ENCODE measurements around the gene RANBP10. TPM values are rescaled to one million over a fixed set of nuclear protein-coding genes. Genes with fewer than 3 reads are reported as not detected.

The RANBP10 gene
- total and polyA plus RNA-seq, 2 of the 13 experiments (the other 11 are each of a cell fraction or from before 2014, with no cell fraction given), result 9.2 to 22.7 TPM

DNA sequence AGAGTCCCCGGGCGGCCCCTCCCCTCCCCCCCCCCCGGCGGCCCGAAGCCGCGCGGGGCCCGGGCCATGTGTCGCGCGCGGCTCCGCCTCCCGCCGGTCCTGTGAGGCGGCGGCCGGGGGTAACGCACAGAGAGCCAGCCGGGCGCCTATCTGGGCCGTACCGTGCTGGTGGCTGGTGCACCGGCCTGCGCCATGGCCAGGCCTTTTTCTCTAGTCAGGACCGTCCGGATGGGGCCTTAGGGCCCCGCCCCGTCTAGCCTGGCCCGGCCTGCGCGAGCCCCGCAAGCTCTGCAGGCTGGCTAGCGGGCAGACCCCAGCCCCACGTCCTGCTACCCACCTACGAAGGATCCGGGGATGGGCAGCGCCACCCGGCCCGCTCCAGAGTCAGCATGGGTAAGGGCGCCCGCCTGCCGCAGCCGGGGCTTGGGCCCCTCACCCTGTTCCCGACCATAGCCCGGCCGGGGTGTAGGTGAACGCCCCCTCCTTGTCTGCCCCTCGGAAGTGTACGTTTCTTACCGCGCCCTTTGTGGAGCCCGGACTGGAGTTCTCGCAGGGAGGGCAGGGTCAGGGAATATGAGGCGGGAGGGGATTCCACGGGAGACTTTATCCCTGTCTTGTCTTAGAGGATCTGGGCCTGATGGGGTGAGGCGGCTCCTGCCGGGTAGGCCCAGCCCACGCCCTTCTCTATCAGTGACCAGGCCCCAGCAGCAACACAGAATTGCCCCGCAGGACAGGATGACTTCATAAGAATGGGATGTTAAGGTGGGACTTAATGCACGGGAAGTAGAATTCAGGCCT lies 40.9 kb upstream of the RANBP10 start, which contains the start of gene CENPT (continued):
- TF ChIP-seq, protein P1, sequence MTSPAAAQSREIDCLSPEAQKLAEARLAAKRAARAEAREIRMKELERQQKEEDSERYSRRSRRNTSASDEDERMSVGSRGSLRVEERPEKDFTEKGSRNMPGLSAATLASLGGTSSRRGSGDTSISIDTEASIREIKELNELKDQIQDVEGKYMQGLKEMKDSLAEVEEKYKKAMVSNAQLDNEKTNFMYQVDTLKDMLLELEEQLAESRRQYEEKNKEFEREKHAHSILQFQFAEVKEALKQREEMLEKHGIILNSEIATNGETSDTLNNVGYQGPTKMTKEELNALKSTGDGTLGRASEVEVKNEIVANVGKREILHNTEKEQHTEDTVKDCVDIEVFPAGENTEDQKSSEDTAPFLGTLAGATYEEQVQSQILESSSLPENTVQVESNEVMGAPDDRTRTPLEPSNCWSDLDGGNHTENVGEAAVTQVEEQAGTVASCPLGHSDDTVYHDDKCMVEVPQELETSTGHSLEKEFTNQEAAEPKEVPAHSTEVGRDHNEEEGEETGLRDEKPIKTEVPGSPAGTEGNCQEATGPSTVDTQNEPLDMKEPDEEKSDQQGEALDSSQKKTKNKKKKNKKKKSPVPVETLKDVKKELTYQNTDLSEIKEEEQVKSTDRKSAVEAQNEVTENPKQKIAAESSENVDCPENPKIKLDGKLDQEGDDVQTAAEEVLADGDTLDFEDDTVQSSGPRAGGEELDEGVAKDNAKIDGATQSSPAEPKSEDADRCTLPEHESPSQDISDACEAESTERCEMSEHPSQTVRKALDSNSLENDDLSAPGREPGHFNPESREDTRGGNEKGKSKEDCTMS (CRISPR knock-in tag; conservative IDR thresholded peaks at IDR 0.05), result no peak
- TF ChIP-seq HOXA9 (CRISPR knock-in tag; IDR thresholded peaks at IDR 0.05; ENCODE audit: borderline replicate concordance) (no peak), RARA (CRISPR knock-in tag; IDR thresholded peaks at IDR 0.05) (no peak), TAF1 (CRISPR knock-in tag; IDR thresholded peaks at IDR 0.05) (no peak; the same call in 1 of the 2 replicates), ZSCAN22 (CRISPR knock-in tag; IDR thresholded peaks at IDR 0.05) (no peak), ZNF337 (CRISPR knock-in tag; IDR thresholded peaks at IDR 0.05; ENCODE audit: borderline replicate concordance, low read depth) (no peak), NFRKB (IDR thresholded peaks at IDR 0.05) (no peak), HES4 (CRISPR knock-in tag; IDR thresholded peaks at IDR 0.05; ENCODE audit: borderline replicate concordance) (no peak), FOSL1 (CRISPR knock-in tag; IDR thresholded peaks at IDR 0.05; ENCODE audit: borderline replicate concordance) (no peak), SAP130 (CRISPR knock-in tag; IDR thresholded peaks at IDR 0.05; ENCODE audit: low read depth) (peak; percentile 53; the same call in 1 of the 2 replicates), ZNF556 (CRISPR knock-in tag; IDR thresholded peaks at IDR 0.05; ENCODE audit: borderline replicate concordance) (no peak), EED (CRISPR knock-in tag; IDR thresholded peaks at IDR 0.05) (no peak), MIXL1 (CRISPR knock-in tag; IDR thresholded peaks at IDR 0.05) (no peak), ZNF772 (CRISPR knock-in tag; IDR thresholded peaks at IDR 0.05) (no peak; the same call in 1 of the 2 replicates), ONECUT2 (CRISPR knock-in tag; IDR thresholded peaks at IDR 0.05) (no peak), ZNF160 (CRISPR knock-in tag; IDR thresholded peaks at IDR 0.05) (no peak), HCFC1 (IDR thresholded peaks at IDR 0.05; ENCODE audit: low read depth, low read length) (no peak)
- TF ChIP-seq, protein P2, sequence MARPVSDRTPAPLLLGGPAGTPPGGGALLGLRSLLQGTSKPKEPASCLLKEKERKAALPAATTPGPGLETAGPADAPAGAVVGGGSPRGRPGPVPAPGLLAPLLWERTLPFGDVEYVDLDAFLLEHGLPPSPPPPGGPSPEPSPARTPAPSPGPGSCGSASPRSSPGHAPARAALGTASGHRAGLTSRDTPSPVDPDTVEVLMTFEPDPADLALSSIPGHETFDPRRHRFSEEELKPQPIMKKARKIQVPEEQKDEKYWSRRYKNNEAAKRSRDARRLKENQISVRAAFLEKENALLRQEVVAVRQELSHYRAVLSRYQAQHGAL (CRISPR knock-in tag; IDR thresholded peaks at IDR 0.05; ENCODE audit: not compliant biosample characterization), result no peak
- TF ChIP-seq, protein P3, sequence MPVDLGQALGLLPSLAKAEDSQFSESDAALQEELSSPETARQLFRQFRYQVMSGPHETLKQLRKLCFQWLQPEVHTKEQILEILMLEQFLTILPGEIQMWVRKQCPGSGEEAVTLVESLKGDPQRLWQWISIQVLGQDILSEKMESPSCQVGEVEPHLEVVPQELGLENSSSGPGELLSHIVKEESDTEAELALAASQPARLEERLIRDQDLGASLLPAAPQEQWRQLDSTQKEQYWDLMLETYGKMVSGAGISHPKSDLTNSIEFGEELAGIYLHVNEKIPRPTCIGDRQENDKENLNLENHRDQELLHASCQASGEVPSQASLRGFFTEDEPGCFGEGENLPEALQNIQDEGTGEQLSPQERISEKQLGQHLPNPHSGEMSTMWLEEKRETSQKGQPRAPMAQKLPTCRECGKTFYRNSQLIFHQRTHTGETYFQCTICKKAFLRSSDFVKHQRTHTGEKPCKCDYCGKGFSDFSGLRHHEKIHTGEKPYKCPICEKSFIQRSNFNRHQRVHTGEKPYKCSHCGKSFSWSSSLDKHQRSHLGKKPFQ (CRISPR knock-in tag; IDR thresholded peaks at IDR 0.05; ENCODE audit: insufficient replicate concordance), result no peak
- TF ChIP-seq, protein P4, sequence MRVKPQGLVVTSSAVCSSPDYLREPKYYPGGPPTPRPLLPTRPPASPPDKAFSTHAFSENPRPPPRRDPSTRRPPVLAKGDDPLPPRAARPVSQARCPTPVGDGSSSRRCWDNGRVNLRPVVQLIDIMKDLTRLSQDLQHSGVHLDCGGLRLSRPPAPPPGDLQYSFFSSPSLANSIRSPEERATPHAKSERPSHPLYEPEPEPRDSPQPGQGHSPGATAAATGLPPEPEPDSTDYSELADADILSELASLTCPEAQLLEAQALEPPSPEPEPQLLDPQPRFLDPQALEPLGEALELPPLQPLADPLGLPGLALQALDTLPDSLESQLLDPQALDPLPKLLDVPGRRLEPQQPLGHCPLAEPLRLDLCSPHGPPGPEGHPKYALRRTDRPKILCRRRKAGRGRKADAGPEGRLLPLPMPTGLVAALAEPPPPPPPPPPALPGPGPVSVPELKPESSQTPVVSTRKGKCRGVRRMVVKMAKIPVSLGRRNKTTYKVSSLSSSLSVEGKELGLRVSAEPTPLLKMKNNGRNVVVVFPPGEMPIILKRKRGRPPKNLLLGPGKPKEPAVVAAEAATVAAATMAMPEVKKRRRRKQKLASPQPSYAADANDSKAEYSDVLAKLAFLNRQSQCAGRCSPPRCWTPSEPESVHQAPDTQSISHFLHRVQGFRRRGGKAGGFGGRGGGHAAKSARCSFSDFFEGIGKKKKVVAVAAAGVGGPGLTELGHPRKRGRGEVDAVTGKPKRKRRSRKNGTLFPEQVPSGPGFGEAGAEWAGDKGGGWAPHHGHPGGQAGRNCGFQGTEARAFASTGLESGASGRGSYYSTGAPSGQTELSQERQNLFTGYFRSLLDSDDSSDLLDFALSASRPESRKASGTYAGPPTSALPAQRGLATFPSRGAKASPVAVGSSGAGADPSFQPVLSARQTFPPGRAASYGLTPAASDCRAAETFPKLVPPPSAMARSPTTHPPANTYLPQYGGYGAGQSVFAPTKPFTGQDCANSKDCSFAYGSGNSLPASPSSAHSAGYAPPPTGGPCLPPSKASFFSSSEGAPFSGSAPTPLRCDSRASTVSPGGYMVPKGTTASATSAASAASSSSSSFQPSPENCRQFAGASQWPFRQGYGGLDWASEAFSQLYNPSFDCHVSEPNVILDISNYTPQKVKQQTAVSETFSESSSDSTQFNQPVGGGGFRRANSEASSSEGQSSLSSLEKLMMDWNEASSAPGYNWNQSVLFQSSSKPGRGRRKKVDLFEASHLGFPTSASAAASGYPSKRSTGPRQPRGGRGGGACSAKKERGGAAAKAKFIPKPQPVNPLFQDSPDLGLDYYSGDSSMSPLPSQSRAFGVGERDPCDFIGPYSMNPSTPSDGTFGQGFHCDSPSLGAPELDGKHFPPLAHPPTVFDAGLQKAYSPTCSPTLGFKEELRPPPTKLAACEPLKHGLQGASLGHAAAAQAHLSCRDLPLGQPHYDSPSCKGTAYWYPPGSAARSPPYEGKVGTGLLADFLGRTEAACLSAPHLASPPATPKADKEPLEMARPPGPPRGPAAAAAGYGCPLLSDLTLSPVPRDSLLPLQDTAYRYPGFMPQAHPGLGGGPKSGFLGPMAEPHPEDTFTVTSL (CRISPR knock-in tag; IDR thresholded peaks at IDR 0.05; ENCODE audit: borderline replicate concordance), result no peak

All from HepG2 (cell line).